Panc1 (cell line): ENCODE data around the gene CTSA. TPM values are rescaled to one million over a fixed set of nuclear protein-coding genes. Genes with fewer than 3 reads are reported as not detected.

Experiments
- ATAC-seq: fragments of 200-7000 bp; cut with Tn5 transposase; 2 replicates; pipeline ENCODE4 v1.9.1; 2020; ENCODE audit warnings: mild to moderate bottlenecking, moderate library complexity
- BruUV-seq: library from RNA; stranded (reverse); fragments of 400-500 nt; replicated peaks from 2 replicates; lab custom pipeline; 2021; lab: Mats Ljungman, UMichigan
- CTCF ChIA-PET: fragments of 300-600 bp; sonication (Branson Sonifier 250); formaldehyde crosslinking; loops from one replicate; lab custom pipeline; 2022; ENCODE audit warnings: antibody characterized with exemption; lab: Charles Lee
- POLR2A ChIA-PET: fragments of 300-600 bp; sonication (Branson Sonifier 250); formaldehyde crosslinking; loops from one replicate; lab custom pipeline; 2022; ENCODE audit warnings: antibody characterized with exemption; lab: Charles Lee
- DNase-seq: peaks from one replicate; pipeline ENCODE4 v3.0.0-alpha.2; 2010; ENCODE audit warnings: low read depth, low spot score
- H3K27ac ChIP-seq: 2 replicates; pipeline ENCODE4 v1.5.1; 2011; ENCODE audit warnings: mild to moderate bottlenecking, low read length, inconsistent platforms
- H3K27me3 ChIP-seq: fragments of 200-500 bp; sonication (Bioruptor generic); 2 replicates; pipeline ENCODE4 v1.6.0; 2014; ENCODE audit warnings: low read length, inconsistent platforms; ENCODE audit not compliant: control insufficient read depth, insufficient read depth
- H3K36me3 ChIP-seq: fragments of 200-500 bp; sonication (Bioruptor generic); 2 replicates; pipeline ENCODE4 v1.5.1; 2014; ENCODE audit warnings: inconsistent platforms, mild to moderate bottlenecking, low read length, moderate library complexity; ENCODE audit not compliant: control insufficient read depth, insufficient read depth
- H3K4me1 ChIP-seq: 2 replicates; pipeline ENCODE4 v1.5.1; 2011; ENCODE audit warnings: inconsistent platforms, mild to moderate bottlenecking, low read length, moderate library complexity; ENCODE audit not compliant: control insufficient read depth, insufficient read depth
- H3K4me3 ChIP-seq, 2 experiments: 2 replicates each; pipeline ENCODE4 v1.5.1; 2011 to 2012; ENCODE audit warnings: low read depth in 2 of 2, low read length in 2 of 2, mild to moderate bottlenecking in 2 of 2, inconsistent platforms in 1 of 2, moderate library complexity in 1 of 2
- H3K9me3 ChIP-seq: fragments of 200-500 bp; sonication (Bioruptor generic); 2 replicates; pipeline ENCODE4 v1.5.1; 2014; ENCODE audit warnings: low read depth, mild to moderate bottlenecking, inconsistent platforms, low read length, moderate library complexity; ENCODE audit not compliant: control insufficient read depth, insufficient read depth
- POLR2AphosphoS5 ChIP-seq: IDR thresholded peaks from 2 replicates; pipeline ENCODE4 v1.6.1; 2012; ENCODE audit warnings: mild to moderate bottlenecking, low read depth, low read length, moderate library complexity
- SIN3A ChIP-seq: IDR thresholded peaks from 2 replicates; pipeline ENCODE4 v1.6.1; 2012; ENCODE audit warnings: low read depth, mild to moderate bottlenecking, low read length, moderate library complexity, borderline replicate concordance; ENCODE audit not compliant: insufficient read depth
- TCF7L2 ChIP-seq: IDR thresholded peaks from 2 replicates; pipeline ENCODE4 v1.6.1; 2011; ENCODE audit warnings: mild to moderate bottlenecking, low read depth, low read length, inconsistent platforms
- in situ Hi-C: cut with HindIII; loops from 2 replicates; pipeline ENCODE4 v1.10.0; 2016; ENCODE audit warnings: low sequenced_read_pairs, low pct_unique_long_range_greater_than_20kb
- intact Hi-C: fragments of 100-400 bp; cut with micrococcal nuclease; formaldehyde crosslinking; loops from one replicate; pipeline ENCODE4 v1.10.0; 2022; ENCODE audit not compliant: unreplicated experiment
- total RNA-seq: library from RNA; stranded (reverse); gene quantifications from one replicate; pipeline ENCODE4 v1.2.1, GENCODE V29; 2021; ENCODE audit not compliant: unreplicated experiment
- TF ChIP-seq, protein P1 (sequence below): fragments of 450-650 bp; IDR thresholded peaks from 2 replicates; pipeline ENCODE4 v1.5.1; 2017; ENCODE audit warnings: mild to moderate bottlenecking
- TF ChIP-seq, protein P2 (sequence below), 2 experiments: IDR thresholded peaks; 2 replicates each; pipeline ENCODE4 v1.6.1; 2011 to 2012; ENCODE audit warnings: low read depth in 2 of 2, control low read depth in 1 of 2, low read length in 1 of 2, mild to moderate bottlenecking in 1 of 2, moderate library complexity in 1 of 2; ENCODE audit not compliant: insufficient read depth in 1 of 2

Gene CTSA
- total RNA-seq, 1 experiment from 2014 or later = 232 TPM

DNA sequence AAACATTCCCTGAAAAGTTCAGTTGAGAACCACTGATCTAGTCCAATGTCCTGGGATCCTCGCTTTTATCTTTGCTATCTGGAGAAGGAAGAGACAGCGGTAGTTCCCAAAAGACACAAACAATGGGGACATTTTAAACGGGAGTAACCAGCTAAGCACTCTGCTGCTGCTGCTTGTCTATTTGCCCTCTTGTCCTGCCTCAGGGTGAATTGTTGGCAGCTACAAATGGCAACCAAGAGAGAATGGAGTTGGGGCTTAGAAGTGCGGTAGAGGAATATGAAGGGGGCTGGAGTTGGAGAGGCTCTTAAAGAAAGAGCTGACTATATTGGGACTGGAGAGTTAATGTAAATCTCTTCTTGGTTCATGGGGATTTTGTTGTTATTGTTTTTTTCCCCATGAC, 16.6 kb upstream of the CTSA start:
- TF ChIP-seq, protein P1, sequence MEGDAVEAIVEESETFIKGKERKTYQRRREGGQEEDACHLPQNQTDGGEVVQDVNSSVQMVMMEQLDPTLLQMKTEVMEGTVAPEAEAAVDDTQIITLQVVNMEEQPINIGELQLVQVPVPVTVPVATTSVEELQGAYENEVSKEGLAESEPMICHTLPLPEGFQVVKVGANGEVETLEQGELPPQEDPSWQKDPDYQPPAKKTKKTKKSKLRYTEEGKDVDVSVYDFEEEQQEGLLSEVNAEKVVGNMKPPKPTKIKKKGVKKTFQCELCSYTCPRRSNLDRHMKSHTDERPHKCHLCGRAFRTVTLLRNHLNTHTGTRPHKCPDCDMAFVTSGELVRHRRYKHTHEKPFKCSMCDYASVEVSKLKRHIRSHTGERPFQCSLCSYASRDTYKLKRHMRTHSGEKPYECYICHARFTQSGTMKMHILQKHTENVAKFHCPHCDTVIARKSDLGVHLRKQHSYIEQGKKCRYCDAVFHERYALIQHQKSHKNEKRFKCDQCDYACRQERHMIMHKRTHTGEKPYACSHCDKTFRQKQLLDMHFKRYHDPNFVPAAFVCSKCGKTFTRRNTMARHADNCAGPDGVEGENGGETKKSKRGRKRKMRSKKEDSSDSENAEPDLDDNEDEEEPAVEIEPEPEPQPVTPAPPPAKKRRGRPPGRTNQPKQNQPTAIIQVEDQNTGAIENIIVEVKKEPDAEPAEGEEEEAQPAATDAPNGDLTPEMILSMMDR = no peak
- TF ChIP-seq POLR2AphosphoS5 = no peak
- no peak for TF ChIP-seq SIN3A
- TF ChIP-seq, protein P2, sequence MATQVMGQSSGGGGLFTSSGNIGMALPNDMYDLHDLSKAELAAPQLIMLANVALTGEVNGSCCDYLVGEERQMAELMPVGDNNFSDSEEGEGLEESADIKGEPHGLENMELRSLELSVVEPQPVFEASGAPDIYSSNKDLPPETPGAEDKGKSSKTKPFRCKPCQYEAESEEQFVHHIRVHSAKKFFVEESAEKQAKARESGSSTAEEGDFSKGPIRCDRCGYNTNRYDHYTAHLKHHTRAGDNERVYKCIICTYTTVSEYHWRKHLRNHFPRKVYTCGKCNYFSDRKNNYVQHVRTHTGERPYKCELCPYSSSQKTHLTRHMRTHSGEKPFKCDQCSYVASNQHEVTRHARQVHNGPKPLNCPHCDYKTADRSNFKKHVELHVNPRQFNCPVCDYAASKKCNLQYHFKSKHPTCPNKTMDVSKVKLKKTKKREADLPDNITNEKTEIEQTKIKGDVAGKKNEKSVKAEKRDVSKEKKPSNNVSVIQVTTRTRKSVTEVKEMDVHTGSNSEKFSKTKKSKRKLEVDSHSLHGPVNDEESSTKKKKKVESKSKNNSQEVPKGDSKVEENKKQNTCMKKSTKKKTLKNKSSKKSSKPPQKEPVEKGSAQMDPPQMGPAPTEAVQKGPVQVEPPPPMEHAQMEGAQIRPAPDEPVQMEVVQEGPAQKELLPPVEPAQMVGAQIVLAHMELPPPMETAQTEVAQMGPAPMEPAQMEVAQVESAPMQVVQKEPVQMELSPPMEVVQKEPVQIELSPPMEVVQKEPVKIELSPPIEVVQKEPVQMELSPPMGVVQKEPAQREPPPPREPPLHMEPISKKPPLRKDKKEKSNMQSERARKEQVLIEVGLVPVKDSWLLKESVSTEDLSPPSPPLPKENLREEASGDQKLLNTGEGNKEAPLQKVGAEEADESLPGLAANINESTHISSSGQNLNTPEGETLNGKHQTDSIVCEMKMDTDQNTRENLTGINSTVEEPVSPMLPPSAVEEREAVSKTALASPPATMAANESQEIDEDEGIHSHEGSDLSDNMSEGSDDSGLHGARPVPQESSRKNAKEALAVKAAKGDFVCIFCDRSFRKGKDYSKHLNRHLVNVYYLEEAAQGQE (IDR thresholded peaks at IDR 0.05; ENCODE audit: insufficient read depth in 1 of 2, low read depth in 2 of 2, low read length in 1 of 2) = no peak
- TF ChIP-seq TCF7L2 = no peak
- CTCF ChIA-PET = no interaction called here
- Histone ChIP-seq H3K27me3 (no peaks in the 10 kb centered on the region), H3K4me3 (no peak overlapping the region), H3K4me1 (no peaks in the 10 kb centered on the region), H3K27ac (no peak overlapping the region), H3K9me3 (no peaks in the 10 kb centered on the region), H3K36me3 (no peaks in the 10 kb centered on the region)
- no TSS peak for BruUV-seq
- in situ Hi-C loops (no loop called here), intact Hi-C loops (no loop called here)
- no peak for DNase-seq
- no peak for ATAC-seq
- POLR2A ChIA-PET = interaction anchor here (0.5 kb wide), 1 partner anchor 55 kb away, joined by 4 read pairs; no protein-coding TSS in a partner anchor

DNA sequence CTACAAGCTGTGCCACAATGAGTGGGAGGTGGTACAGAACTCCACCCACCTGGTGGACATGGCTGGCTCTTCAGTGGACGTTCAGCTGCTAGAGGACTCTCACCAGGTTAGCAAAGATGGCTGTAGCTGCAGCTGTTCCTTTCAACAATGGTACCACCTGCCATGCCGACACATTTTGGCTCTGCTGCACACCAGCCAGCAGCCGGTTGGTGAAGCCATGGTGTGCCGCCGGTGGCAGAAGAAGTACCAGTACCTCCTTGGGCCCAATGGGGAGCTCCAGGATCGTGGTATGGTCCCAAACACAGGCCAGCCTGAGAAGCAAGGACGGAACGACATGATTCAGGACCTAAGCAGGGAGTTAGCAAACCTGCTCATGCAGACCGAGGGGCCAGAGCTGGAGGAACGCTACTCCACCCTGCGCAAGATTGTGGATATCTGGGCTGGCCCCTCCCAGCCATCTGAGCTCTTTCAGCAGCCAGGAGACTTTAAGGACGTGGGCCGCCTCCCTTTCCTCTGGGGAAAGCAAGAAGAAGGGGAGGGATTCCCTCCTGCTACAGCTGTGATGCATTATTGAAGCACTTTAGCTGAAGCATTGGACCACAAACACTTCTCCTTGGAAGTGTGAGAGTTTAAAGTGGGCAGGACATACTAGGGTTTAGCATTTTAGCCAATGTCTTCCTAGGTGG, 12.9 kb upstream of the CTSA start:
- H3K27me3 ChIP-seq = no peaks in the 10 kb centered on the region
- H3K4me3 ChIP-seq = no peak overlapping the region
- H3K27ac ChIP-seq = no peak overlapping the region
- no peaks in the 10 kb centered on the region for H3K9me3 ChIP-seq
- ChIA-PET POLR2A (no interaction called here), CTCF (no interaction called here)
- in situ Hi-C loops (no loop called here), intact Hi-C loops (no loop called here)
- ATAC-seq (no peak), DNase-seq (no peak)
- no TSS peak for BruUV-seq
- no peaks in the 10 kb centered on the region; the same call in 1 of the 2 replicates for H3K4me1 ChIP-seq
- no peaks in the 10 kb centered on the region for H3K36me3 ChIP-seq
- TF ChIP-seq, protein P2 (IDR thresholded peaks at IDR 0.05; ENCODE audit: insufficient read depth in 1 of 2, low read depth in 2 of 2, low read length in 1 of 2) = no peak
- no peak for TF ChIP-seq SIN3A
- no peak for TF ChIP-seq POLR2AphosphoS5
- TF ChIP-seq TCF7L2 = no peak
- TF ChIP-seq, protein P1 = no peak
